ENCODE data around the gene THSD7A. TPM values are rescaled to one million over a fixed set of nuclear protein-coding genes. Genes with fewer than 3 reads are reported as not detected.

The THSD7A gene
- total and polyA plus RNA-seq, 2 of the 4 experiments (the other 2 are of a cell fraction) = 0.02 to 0.18 TPM

- Histone ChIP-seq H2BK5ac (ENCODE audit: low read depth, low read length, poor library complexity, severe bottlenecking) (no peak overlapping the region), H2AK9ac (replicated peaks; ENCODE audit: low read depth, low read length, poor library complexity) (no peak overlapping the region), H4K8ac (ENCODE audit: low read depth in 2 of 2, low read length in 2 of 2) (no peak overlapping the region), H3K14ac (replicated peaks; ENCODE audit: low read depth, low read length) (no peak overlapping the region), H3K9me1 (ENCODE audit: insufficient read depth, low read length) (no peaks in the 10 kb centered on the region), H4K5ac (ENCODE audit: low read depth, low read length) (no peak overlapping the region), H3K4me1 (ENCODE audit: control insufficient read depth, insufficient read depth, low read length) (no peaks in the 10 kb centered on the region), H3K36me3 (ENCODE audit: control insufficient read depth, insufficient read depth, low read length) (no peaks in the 10 kb centered on the region), H3K27ac (ENCODE audit: insufficient read depth, low read length) (no peak overlapping the region), H4K20me1 (ENCODE audit: insufficient read depth, low read length) (no peaks in the 10 kb centered on the region), H4K91ac (ENCODE audit: insufficient read depth, low read depth, low read length) (no peak overlapping the region), H3K4me2 (ENCODE audit: low read depth, low read length) (no peak overlapping the region), H2BK120ac (ENCODE audit: low read depth, low read length) (no peak overlapping the region), H3K23ac (ENCODE audit: low read depth, low read length) (no peak overlapping the region), H3K9me3 (ENCODE audit: control insufficient read depth, insufficient read depth, low read length) (no peaks in the 10 kb centered on the region; the same call in 1 of the 2 replicates), H3K27me3 (ENCODE audit: control insufficient read depth, insufficient read depth, low read length) (no peaks in the 10 kb centered on the region), H3K79me1 (ENCODE audit: low read depth in 1 of 2, low read length in 2 of 2) (no peaks in the 10 kb centered on the region), H3K18ac (ENCODE audit: low read depth, low read length) (no peak overlapping the region), H2AK5ac (ENCODE audit: low read depth, low read length) (no peak overlapping the region), H2AFZ (replicated peaks; ENCODE audit: low read length, poor library complexity) (no peak overlapping the region), H3K4ac (ENCODE audit: low read depth, low read length) (no peak overlapping the region), H3K4me3 (ENCODE audit: insufficient read depth, low read depth, low read length) (no peak overlapping the region), H3K9ac (ENCODE audit: low read depth, low read length) (no peak overlapping the region), H2BK20ac (ENCODE audit: low read depth, low read length) (no peak overlapping the region), H2BK15ac (ENCODE audit: low read depth, low read length) (no peak overlapping the region), H3K56ac (ENCODE audit: extremely low read depth, insufficient read depth, low read length) (no peak overlapping the region)
- ATAC-seq (ENCODE audit: low read depth) = no peak
- no peak for TF ChIP-seq SMC3 (IDR thresholded peaks at IDR 0.05; ENCODE audit: low read depth, low read length)
- TF ChIP-seq MAFK (IDR thresholded peaks at IDR 0.05; ENCODE audit: low read depth, low read length) = no peak
- no peak for TF ChIP-seq MXI1 (IDR thresholded peaks at IDR 0.05; ENCODE audit: borderline replicate concordance, low read depth, low read length)
- no peak for TF ChIP-seq FOS (IDR thresholded peaks at IDR 0.05; ENCODE audit: low read depth, low read length)
- no peak for TF ChIP-seq RFX5 (IDR thresholded peaks at IDR 0.05; ENCODE audit: low read depth, low read length)
- no peak for TF ChIP-seq CHD1 (IDR thresholded peaks at IDR 0.05; ENCODE audit: low read depth, low read length)
- TF ChIP-seq USF2 (IDR thresholded peaks at IDR 0.05; ENCODE audit: low read depth, low read length) = no peak
- TF ChIP-seq MAZ (IDR thresholded peaks at IDR 0.05; ENCODE audit: borderline replicate concordance, low read depth, low read length) = no peak
- no peak for TF ChIP-seq CTCF (conservative IDR thresholded peaks at IDR 0.05; ENCODE audit: low read depth, low read length)
- TF ChIP-seq RCOR1 (IDR thresholded peaks at IDR 0.05; ENCODE audit: insufficient replicate concordance, low read length) = no peak
- TF ChIP-seq ELK1 (IDR thresholded peaks at IDR 0.05; ENCODE audit: borderline replicate concordance, low read depth, low read length) = no peak
- WGBS, 2 experiments (ENCODE audit: extremely low coverage in 2 of 2, insufficient read length in 1 of 2) = no CpG with 5 or more reads among the region's 5 CpGs
- dilution Hi-C loops (cut with HindIII; ENCODE audit: low sequenced_read_pairs, unreplicated experiment) (no loop called here), in situ Hi-C loops (cut with MboI; ENCODE audit: low sequenced_read_pairs) (no loop called here), intact Hi-C loops (cut with micrococcal nuclease) (loop anchor here (5.0 kb wide), 1 partner anchor 1633 kb away; no protein-coding TSS in a partner anchor)
- BruUV-seq (replicated peaks) = no TSS peak
- no peak for DNase-seq
- ChIA-PET POLR2A (ENCODE audit: unreplicated experiment) (no interaction called here), CTCF (no interaction called here)
Observed at GRCh38 chr7:11524476-11525397, 307.3 kb downstream of the THSD7A start.

Measured in IMR-90 (cell line).